ENCODE measurements around the gene ATN1. TPM values are rescaled to one million over a fixed set of nuclear protein-coding genes. Genes with fewer than 3 reads are reported as not detected.

The ATN1 gene
- total RNA-seq, 1 experiment from 2014 or later, result 84.7 TPM

GRCh38 chr12:6956021-6956727 lies 28.4 kb downstream of the ATN1 start:
- ChIA-PET POLR2A (interaction anchor here (0.6 to 1.8 kb wide), 2 partner anchors 8 to 58 kb away, joined by 3 to 7 read pairs; no protein-coding TSS in a partner anchor), CTCF (interaction anchor here (0.7 to 4.1 kb wide), 4 partner anchors 10 to 133 kb away, joined by 3 to 31 read pairs (median 3); no protein-coding TSS in a partner anchor)
- TF ChIP-seq CTCF (IDR thresholded peaks at IDR 0.05; ENCODE audit: unreplicated experiment), result no peak
- no peaks in the 10 kb centered on the region for H3K9me3 Mint-ChIP-seq (ENCODE audit: unreplicated experiment)
- intact Hi-C loops (cut with micrococcal nuclease), result no loop called here
- no TSS peak for BruUV-seq (replicated peaks)
- peaks cover 6% of the 10 kb centered on the region for H3K36me3 Mint-ChIP-seq (ENCODE audit: insufficient read depth, unreplicated experiment)
- H3K4me1 Mint-ChIP-seq (ENCODE audit: insufficient read depth, unreplicated experiment), result peaks cover 8% of the 10 kb centered on the region
- H3K27me3 Mint-ChIP-seq (ENCODE audit: insufficient read depth, unreplicated experiment), result no peaks in the 10 kb centered on the region
- no peak overlapping the region for H3K4me3 Mint-ChIP-seq (ENCODE audit: unreplicated experiment)
- no peak overlapping the region for H3K27ac Mint-ChIP-seq (ENCODE audit: low read depth, unreplicated experiment)
- no peak for DNase-seq (ENCODE audit: unreplicated experiment)

GRCh38 chr12:6957151-6957701 lies 29.5 kb downstream of the ATN1 start:
- peaks cover 19% of the 10 kb centered on the region for H3K4me1 Mint-ChIP-seq (ENCODE audit: insufficient read depth, unreplicated experiment)
- H3K9me3 Mint-ChIP-seq (ENCODE audit: unreplicated experiment), result no peaks in the 10 kb centered on the region
- no peak for TF ChIP-seq CTCF (IDR thresholded peaks at IDR 0.05; ENCODE audit: unreplicated experiment)
- no peak for DNase-seq (ENCODE audit: unreplicated experiment)
- no peaks in the 10 kb centered on the region for H3K27me3 Mint-ChIP-seq (ENCODE audit: insufficient read depth, unreplicated experiment)
- H3K36me3 Mint-ChIP-seq (ENCODE audit: insufficient read depth, unreplicated experiment), result peaks cover 6% of the 10 kb centered on the region
- BruUV-seq (replicated peaks), result no TSS peak
- ChIA-PET CTCF (interaction anchor here (0.6 to 4.1 kb wide), 3 partner anchors 11 to 249 kb away, joined by 3 to 31 read pairs (median 3); no protein-coding TSS in a partner anchor), POLR2A (interaction anchor here (0.6 to 1.5 kb wide), 2 partner anchors 13 to 57 kb away, joined by 3 to 6 read pairs; partner anchors contain the start of genes C12orf57 and RNU7-1)
- intact Hi-C loops (cut with micrococcal nuclease), result no loop called here
- no peak overlapping the region for H3K4me3 Mint-ChIP-seq (ENCODE audit: unreplicated experiment)
- H3K27ac Mint-ChIP-seq (ENCODE audit: low read depth, unreplicated experiment), result no peak overlapping the region

- intact Hi-C loops (cut with micrococcal nuclease), result no loop called here
- H3K4me3 Mint-ChIP-seq (ENCODE audit: unreplicated experiment), result no peak overlapping the region
- H3K9me3 Mint-ChIP-seq (ENCODE audit: unreplicated experiment), result no peaks in the 10 kb centered on the region
- no peak overlapping the region for H3K27ac Mint-ChIP-seq (ENCODE audit: low read depth, unreplicated experiment)
- no peaks in the 10 kb centered on the region for H3K27me3 Mint-ChIP-seq (ENCODE audit: insufficient read depth, unreplicated experiment)
- no peak for TF ChIP-seq CTCF (IDR thresholded peaks at IDR 0.05; ENCODE audit: unreplicated experiment)
- CTCF ChIA-PET, result interaction anchor here (0.6 to 4.1 kb wide), 3 partner anchors 12 to 250 kb away, joined by 3 to 31 read pairs (median 3); no protein-coding TSS in a partner anchor
- no peak for DNase-seq (ENCODE audit: unreplicated experiment)
- H3K4me1 Mint-ChIP-seq (ENCODE audit: insufficient read depth, unreplicated experiment), result peaks cover 27% of the 10 kb centered on the region
- no TSS peak for BruUV-seq (replicated peaks)
- POLR2A ChIA-PET, result interaction anchor here (0.6 to 1.5 kb wide), 2 partner anchors 11 to 14 kb away, joined by 3 to 6 read pairs; partner anchors contain the start of genes C12orf57 and RNU7-1
- peaks cover 12% of the 10 kb centered on the region for H3K36me3 Mint-ChIP-seq (ENCODE audit: insufficient read depth, unreplicated experiment)
Measured at GRCh38 chr12:6957741-6958608, 30.2 kb downstream of the ATN1 start.
